Activated CD4-positive, alpha-beta T cell treated with anti-CD3 and anti-CD28 coated beads for 24 hours (primary cell): Measurements from ENCODE around the gene NOXA1.

Source experiments
- DNase-seq, 2 donors: peaks; one replicate each; pipeline ENCODE4 v3.0.0-alpha.2; 2020; ENCODE audit warnings: low read depth in 2 of 2

Gene NOXA1

DNA sequence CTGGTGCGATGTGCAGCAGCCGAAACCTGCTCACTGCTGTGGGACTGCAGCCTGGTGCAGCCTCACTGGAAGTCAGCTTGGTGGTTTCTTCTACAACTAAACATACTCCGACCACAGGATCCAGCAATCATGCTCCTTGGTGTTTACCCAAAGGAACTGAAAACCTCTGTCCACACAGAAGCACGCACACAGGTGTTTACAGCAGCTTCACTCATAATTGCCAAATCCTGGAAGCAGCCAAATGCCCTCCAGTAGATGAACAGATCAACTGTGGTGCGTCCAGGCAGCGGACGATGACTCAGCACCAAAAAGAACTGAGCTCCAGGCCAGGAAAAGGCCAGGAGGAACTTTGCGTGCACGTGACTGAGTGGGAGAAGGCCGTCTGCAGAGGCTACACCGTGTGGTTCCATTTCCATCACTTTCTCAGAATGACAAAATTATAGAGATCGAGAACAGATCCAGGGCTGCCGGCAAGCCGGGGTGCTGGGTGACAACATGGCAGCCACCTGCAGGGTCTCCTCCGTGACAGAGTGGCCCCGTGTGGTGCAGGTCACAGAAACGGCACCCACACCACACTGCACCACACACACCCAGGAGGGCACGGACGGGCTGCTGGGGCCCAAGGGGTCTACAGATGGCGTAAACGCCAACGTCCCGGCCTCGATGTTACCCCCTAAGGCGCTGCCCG is 59.0 kb downstream of the NOXA1 start:
- DNase-seq, result no peak
